ENCODE measurements around the gene SLC5A3.

SLC5A3 gene

DNA sequence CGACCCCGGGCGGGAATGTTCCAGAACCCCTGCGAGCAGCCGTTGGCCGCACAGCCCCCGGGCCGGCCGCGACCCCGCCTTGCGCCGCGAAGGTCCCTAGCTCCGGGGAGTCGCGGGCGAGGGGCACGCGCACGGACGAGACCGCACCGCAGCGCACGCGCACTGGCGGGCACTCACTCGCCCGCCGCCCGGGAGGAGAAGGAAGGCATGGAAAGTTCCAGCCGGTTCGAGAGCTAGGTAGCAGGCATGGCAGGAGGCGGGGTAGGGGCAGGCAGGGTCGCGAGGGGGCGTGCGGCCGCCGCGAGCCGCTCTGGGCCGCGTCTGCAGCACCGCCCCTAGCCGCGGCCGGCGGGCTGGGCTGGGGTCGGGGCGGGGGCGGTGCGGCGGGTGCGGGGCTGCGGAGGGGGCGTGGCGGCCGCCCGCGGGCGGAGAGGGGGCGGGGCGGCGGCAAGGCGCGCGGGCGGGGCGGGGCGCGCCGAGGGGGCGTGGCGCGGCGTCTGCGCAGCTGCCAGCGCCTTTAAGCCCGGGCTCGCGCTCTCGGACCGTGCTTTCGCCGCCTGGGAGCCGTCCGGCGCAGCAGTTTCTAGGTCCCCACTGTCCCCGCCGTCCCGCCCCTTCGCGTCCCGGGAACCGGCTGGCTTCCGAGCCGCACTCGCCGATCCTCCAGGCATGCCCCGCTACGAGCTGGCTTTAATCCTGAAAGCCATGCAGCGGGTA, at the start of gene SLC5A3, which contains the start of gene MRPS6:
Gene SLC5A3 (plus strand): TSS at position 547 of the 717 bp plus-strand sequence. CDS start 21,621 bp downstream, outside the sequence.
Gene MRPS6 (plus strand): TSS at position 547 of the 717 bp plus-strand sequence. CDS start 123 bp downstream, at position 670.
- DNase-seq (ENCODE audit: low read depth), result peak; percentile 80

- DNase-seq (ENCODE audit: low read depth), result no peak
Measured at GRCh38 chr21:34023691-34024373, 49.5 kb upstream of the SLC5A3 start.

DNA sequence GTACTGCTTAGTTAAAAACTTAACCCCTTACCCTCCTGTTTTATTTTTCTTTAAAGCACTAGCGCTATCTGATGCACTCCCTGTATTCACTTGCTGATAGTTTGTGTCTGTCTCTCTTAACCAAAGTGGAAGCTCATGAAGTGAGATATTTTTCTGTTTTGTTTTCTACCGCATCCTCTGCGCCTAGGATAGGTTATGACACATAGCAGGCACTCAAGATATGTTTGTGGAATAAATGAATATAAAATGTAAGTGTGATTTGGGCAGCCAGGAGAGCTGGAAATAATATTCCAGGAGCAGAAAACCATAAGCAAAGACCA, 49.0 kb upstream of the SLC5A3 start:
- no peak for DNase-seq (ENCODE audit: low read depth)

- DNase-seq (ENCODE audit: low read depth), result no peak
Measured at GRCh38 chr21:34027721-34028461, 45.5 kb upstream of the SLC5A3 start.

DNA sequence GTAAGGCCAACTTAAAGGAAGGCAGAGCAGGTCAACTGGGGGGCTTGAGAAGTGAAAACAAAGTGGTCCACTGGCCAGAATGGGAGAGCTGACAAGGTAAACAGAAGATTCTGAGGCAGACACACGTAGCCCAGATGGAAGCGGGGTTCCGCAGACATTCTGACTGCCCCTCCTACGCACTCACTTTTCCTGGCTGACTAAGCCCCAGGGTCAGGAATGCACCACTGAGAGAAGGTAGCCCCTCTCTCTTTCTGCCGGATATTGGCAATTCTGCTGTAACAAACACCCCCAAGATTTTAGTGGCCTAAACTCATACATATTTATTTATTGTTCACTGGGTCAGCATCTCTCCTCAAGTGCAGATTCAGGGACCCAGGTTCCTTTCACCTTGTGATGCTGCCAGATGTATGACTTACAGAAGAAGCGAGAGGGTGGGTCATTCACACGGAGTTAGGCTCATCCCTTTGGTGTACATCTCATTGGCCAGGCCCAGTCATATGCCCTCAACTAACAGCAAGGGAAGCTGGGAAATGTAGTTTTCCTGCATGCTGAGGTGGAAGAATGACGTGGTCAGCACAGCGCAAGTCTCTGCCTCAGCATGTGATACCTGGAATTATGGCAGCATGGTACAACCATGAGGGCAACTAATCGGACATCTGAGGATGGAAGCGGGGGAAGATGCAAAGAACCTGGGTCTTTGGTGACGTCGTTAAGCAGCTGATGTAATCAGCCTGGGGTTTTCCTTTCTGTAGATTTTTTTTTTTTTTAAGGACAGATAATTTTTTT, 43.4 kb upstream of the SLC5A3 start:
- peak; percentile 90 for DNase-seq (ENCODE audit: low read depth)

GRCh38 chr21:34031835-34032370, 41.5 kb upstream of the SLC5A3 start:
- DNase-seq (ENCODE audit: low read depth), result no peak

DNA sequence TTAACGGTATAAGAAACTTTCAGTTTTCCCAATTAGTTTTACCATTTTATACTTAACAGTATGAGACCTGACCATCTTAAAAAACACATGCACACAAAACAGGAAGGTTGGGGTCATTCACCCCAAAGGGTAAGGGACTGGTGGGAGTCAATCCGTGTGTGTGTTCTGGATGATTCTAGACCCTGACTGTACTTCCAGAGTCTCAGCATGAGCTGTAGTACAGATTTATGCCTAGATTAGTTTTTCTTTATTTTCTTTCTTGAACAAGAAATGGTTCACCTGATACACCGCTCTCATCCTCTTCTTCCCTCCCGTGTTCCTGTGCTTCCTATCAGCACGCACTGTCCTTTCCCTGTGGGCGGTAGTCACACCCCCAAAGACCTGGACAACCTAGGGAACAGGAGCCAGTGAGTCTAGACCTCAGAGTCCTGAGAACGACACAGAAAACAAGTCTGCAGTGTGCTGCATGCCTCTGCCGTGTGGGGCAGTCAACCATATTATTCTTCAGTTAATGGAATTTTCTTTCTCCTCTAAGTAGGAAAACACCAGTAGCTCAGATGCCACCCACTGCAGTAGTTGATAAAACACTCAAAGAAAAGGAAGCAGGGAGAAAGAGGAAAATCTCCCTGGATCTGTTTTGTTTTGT, 38.9 kb upstream of the SLC5A3 start:
- no peak for DNase-seq (ENCODE audit: low read depth)

DNA sequence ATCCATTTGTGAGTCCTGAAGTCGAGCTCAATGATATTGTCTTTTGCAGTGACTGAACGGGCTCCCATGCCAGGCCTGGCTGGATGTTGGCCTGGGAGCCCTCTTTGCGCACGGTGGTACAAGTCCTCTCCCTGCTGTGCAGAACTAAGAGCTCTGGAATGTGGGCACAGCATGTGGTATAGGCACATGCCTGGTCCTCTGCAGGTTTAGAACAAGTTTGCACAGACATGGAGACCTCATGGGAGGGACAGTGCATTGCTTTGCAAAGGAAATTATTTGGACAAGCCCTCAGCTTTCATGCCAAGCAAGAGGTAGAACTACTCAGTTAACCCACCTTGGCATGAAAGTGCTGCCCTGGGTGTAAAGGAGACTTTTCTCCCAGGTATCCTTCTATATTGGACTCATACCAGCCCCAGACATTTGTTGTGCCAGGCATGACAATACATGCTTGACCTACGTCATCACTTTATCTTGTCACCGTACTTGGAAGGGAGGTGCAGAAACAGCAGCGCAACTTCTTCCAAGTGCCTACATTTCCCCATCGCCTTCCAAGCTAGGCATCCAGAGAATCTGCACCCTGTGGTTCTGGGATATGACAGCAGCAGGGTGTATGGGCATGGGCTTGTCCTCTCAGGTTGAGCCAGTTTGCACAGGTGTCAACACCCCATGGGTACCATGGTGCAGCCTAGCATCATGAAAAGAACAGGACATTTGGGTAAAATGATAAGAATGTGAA, 37.6 kb upstream of the SLC5A3 start:
- no peak for DNase-seq (ENCODE audit: low read depth)

- peak; percentile 75 for DNase-seq (ENCODE audit: low read depth)
Measured at GRCh38 chr21:34037009-34037795, 36.2 kb upstream of the SLC5A3 start.

GRCh38 chr21:34039678-34040382, 33.5 kb upstream of the SLC5A3 start:
- DNase-seq (ENCODE audit: low read depth), result no peak

GRCh38 chr21:34042735-34043134, 30.6 kb upstream of the SLC5A3 start:
- no peak for DNase-seq (ENCODE audit: low read depth)

GRCh38 chr21:34043333-34043732, 30.0 kb upstream of the SLC5A3 start:
- DNase-seq (ENCODE audit: low read depth), result no peak

DNA sequence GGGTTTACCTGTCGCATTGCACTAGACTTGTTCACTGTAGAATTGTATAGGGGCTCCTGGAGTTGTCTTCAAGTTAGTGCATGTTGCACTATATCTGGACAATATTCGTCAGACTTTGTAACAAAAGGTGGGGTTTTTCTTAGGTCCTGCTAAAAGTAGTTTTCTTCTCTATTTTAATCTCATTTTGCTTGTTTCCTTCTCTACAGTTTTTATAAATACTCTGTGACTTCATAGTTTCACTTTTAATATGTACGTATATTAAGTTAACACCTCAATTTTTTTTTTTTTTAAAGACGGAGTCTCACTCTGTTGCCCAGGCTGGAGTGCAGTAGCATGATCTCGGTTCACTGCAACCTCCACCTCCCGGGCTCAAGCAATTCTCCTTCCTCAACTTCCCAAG, 26.5 kb upstream of the SLC5A3 start:
- DNase-seq (ENCODE audit: low read depth), result no peak

- no peak for DNase-seq (ENCODE audit: low read depth)
Measured at GRCh38 chr21:34047835-34048234, 25.5 kb upstream of the SLC5A3 start.

DNA sequence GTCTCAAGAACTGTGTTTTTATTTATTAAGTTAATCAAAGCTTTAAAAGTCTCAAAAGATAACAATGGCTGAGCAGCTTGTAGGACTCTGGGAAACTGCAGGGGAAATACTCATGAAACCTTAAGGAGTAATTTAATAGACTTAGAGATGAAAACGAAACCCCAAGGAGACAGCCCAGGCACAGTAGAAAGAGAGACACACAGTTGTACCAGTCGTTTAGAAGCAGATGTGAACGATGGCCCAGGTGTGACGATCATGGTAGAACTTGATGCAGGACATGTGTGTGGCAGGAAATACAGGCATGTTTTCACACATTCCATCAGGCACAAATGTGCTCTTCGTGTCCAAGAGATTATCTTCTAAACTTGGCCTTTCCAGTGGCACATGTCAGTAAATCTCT, 21.2 kb upstream of the SLC5A3 start:
- no peak for DNase-seq (ENCODE audit: low read depth)

GRCh38 chr21:34054259-34054658, 19.1 kb upstream of the SLC5A3 start:
- DNase-seq (ENCODE audit: low read depth), result no peak

DNA sequence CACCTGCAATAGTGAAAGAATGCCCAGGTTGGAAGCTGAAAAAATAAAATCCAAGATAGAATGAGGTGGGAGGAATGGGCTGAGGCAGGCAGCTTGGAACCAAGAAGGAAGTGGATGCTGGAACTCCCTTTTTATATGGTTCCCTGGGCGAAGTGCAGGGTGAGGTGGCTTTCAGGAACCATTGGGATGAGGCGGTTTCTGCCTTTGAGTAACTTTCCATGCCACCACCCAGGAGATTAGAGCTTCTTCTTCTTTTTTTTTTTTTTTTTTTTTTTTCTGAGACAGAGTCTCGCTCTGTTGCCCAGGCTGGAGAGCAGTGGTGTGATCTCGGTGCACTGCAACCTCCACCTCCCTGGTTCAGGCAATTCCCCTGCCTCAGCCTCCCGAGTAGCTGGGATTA, 17.8 kb upstream of the SLC5A3 start:
- DNase-seq (ENCODE audit: low read depth), result no peak

DNA sequence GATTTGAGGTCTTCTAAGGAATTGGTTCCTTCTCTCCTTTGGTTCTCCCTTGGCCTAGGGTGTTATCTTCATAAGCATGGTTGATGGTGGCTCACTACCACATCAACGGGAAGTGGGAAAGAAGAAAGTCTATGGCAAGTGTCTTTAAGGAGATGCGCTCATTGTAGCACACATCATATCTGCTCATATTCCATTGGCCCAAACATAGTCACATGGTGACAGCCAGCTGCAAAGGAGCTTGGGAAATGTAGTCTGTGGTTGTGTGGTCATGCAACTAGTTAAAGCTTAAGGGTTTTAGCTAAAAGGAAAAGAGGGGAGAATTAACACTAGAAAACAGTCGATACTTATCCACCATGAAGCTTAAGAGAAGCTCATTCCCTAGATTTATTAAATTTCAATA, 11.4 kb upstream of the SLC5A3 start:
- peak; percentile 17 for DNase-seq (ENCODE audit: low read depth)

GRCh38 chr21:34065027-34065426, 8.4 kb upstream of the SLC5A3 start:
- DNase-seq (ENCODE audit: low read depth), result peak; percentile 12

Data from iris pigment epithelial cell (primary cell).